ENCODE measurements around the gene SP110. TPM values are rescaled to one million over a fixed set of nuclear protein-coding genes. Genes with fewer than 3 reads are reported as not detected.

SP110 gene
- total and polyA plus RNA-seq, 2 of the 8 experiments (the other 6 are each of a cell fraction or from before 2014, with no cell fraction given) = 3.1 to 7.1 TPM

DNA sequence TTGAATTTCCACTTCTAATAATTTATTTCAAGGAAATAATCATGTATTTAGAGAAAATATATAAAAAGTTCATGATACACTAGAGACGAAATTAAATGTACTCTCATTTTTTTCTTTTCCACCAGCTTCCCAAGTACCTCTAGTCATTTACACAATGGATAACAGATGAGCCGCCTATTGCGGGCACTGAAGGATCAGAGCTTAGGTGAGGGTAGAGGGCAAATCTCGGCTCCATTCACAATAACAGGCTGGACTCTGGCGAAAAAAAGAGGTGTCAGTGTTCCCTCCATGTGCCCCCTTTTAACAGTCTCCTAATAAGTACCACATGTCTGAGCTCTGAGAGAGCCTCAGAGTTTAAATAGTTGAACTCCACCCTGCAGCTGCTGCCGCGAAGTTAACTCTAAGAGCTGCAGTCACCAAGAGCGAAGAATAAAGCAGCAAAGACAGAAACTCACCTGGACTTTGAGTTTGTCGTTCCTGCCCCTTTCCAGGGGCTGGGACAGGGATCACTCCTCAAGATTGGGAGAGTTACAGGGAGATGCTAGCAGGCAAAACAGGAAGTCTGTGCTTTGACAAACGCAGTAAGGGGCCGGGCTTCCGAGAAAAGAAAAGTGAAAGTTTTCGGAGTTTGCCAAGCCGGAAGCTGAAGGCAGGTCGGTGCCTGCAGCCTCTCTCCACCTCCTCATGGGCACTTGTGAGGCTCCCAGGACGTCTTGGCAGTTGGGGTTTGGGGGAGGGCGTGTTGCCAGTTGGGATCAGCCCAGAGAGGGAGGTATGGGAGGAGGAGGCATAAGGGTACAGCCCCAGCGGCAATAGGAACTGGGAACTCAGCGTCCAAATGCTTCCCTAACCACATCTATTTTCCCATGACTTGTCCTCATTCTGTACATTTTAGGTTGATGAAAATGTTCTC, at the start of gene SP110 (continued):
- TF ChIP-seq RNF2 (IDR thresholded peaks at IDR 0.05; ENCODE audit: borderline replicate concordance, low read depth, low read length, missing control alignments, poor library complexity, severe bottlenecking) (no peak), POLR2AphosphoS5 (IDR thresholded peaks at IDR 0.05; ENCODE audit: low read depth, low read length) (no peak), NRF1 (IDR thresholded peaks at IDR 0.05; ENCODE audit: low read depth, low read length) (no peak), TBP (IDR thresholded peaks at IDR 0.05; ENCODE audit: low read depth, low read length) (0 out of 2 replicates have a peak, but pooled peaks have one; percentile 42), RAD21 (IDR thresholded peaks at IDR 0.05 in 1 of 2, conservative IDR thresholded peaks at IDR 0.05 in 1 of 2; ENCODE audit: low read depth in 2 of 2, low read length in 2 of 2) (peak; percentile 6 to 7; a peak in 1 of 4 replicates), POLR2A (IDR thresholded peaks at IDR 0.05; ENCODE audit: control extremely low read depth in 1 of 2, low read depth in 2 of 2, low read length in 2 of 2) (peak in 1 of 2 experiments; percentile 61; a peak in 2 of 3 replicates), SIN3A (conservative IDR thresholded peaks at IDR 0.05 in 1 of 2, IDR thresholded peaks at IDR 0.05 in 1 of 2; ENCODE audit: low read depth in 1 of 2, low read length in 2 of 2) (0 out of 4 replicates have a peak, but pooled peaks of 1 of the 2 experiments have one; percentile 37), EZH2 (IDR thresholded peaks at IDR 0.05; ENCODE audit: low read depth, low read length, severe bottlenecking) (no peak), SP4 (IDR thresholded peaks at IDR 0.05; ENCODE audit: low read length) (no peak), HDAC6 (IDR thresholded peaks at IDR 0.05; ENCODE audit: low read depth, low read length) (no peak), SIRT6 (IDR thresholded peaks at IDR 0.05; ENCODE audit: low read length) (no peak), HDAC2 (IDR thresholded peaks at IDR 0.05; ENCODE audit: borderline replicate concordance in 1 of 2, low read depth in 2 of 2, low read length in 2 of 2) (no peak), FOSL1 (IDR thresholded peaks at IDR 0.05; ENCODE audit: insufficient read depth, low read depth, low read length) (no peak), GTF2F1 (IDR thresholded peaks at IDR 0.05; ENCODE audit: borderline replicate concordance, low read depth, low read length) (no peak)
- TF ChIP-seq, protein P1, sequence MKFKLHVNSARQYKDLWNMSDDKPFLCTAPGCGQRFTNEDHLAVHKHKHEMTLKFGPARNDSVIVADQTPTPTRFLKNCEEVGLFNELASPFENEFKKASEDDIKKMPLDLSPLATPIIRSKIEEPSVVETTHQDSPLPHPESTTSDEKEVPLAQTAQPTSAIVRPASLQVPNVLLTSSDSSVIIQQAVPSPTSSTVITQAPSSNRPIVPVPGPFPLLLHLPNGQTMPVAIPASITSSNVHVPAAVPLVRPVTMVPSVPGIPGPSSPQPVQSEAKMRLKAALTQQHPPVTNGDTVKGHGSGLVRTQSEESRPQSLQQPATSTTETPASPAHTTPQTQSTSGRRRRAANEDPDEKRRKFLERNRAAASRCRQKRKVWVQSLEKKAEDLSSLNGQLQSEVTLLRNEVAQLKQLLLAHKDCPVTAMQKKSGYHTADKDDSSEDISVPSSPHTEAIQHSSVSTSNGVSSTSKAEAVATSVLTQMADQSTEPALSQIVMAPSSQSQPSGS (IDR thresholded peaks at IDR 0.05; ENCODE audit: low read length) = no peak
